Activated naive CD8-positive, alpha-beta T cell (primary cell): ENCODE results near the gene S100A3.

Experiments used
- H3K27ac Mint-ChIP-seq: one replicate; pipeline ENCODE4 v1.8.0; 2021; ENCODE audit warnings: mixed read lengths
- H3K27me3 Mint-ChIP-seq: one replicate; pipeline ENCODE4 v1.8.0; 2021; ENCODE audit warnings: mixed read lengths
- H3K36me3 Mint-ChIP-seq: one replicate; pipeline ENCODE4 v1.8.0; 2021; ENCODE audit warnings: mixed read lengths
- H3K4me1 Mint-ChIP-seq: one replicate; pipeline ENCODE4 v1.8.0; 2021; ENCODE audit warnings: low read depth, mixed read lengths
- H3K4me3 Mint-ChIP-seq: one replicate; pipeline ENCODE4 v1.8.0; 2021; ENCODE audit warnings: mild to moderate bottlenecking, mixed read lengths
- H3K9me3 Mint-ChIP-seq: one replicate; pipeline ENCODE4 v1.8.0; 2021; ENCODE audit warnings: low read depth, mixed read lengths

The S100A3 gene

DNA sequence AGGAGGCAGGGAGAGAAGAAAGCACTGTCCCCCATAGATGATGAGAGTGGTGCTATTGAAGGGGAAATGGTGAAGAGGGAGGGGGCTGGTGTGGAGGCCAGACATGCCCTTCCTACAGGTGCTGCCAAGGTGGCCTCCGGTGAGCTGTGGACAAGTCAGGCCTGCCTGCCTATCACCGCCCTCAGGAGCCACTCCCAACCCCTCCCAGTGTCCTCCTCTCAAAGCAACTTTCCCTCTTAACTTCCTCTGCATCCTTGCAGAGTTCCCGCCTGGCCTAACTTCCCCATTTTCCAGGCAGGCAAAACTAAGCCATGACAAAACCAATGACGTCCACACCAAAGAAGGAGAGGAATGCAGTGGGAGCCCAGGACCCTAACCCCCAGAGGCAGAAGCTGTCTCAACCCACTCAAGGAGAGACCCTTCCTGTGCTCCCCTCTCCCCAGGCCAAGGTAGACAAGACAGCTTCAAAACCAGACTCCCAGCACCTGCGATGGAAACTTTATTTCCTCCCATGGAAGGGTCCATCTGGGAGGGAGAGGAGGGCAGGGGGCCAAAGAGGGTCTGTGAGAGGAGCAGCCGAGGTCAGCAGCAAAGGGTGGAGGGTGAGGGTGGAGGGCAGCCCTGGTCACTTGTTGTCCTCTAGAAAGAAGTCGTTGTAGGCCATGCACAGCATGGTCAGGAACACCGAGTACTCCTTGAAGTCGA, 12.2 kb downstream of the S100A3 start:
- Mint-ChIP-seq H3K4me3 (peak overlapping the region; percentile 96), H3K4me1 (peaks cover 83% of the 10 kb centered on the region), H3K36me3 (peaks cover 2% of the 10 kb centered on the region), H3K27ac (peak overlapping the region; percentile 99), H3K9me3 (no peaks in the 10 kb centered on the region), H3K27me3 (no peaks in the 10 kb centered on the region)

DNA sequence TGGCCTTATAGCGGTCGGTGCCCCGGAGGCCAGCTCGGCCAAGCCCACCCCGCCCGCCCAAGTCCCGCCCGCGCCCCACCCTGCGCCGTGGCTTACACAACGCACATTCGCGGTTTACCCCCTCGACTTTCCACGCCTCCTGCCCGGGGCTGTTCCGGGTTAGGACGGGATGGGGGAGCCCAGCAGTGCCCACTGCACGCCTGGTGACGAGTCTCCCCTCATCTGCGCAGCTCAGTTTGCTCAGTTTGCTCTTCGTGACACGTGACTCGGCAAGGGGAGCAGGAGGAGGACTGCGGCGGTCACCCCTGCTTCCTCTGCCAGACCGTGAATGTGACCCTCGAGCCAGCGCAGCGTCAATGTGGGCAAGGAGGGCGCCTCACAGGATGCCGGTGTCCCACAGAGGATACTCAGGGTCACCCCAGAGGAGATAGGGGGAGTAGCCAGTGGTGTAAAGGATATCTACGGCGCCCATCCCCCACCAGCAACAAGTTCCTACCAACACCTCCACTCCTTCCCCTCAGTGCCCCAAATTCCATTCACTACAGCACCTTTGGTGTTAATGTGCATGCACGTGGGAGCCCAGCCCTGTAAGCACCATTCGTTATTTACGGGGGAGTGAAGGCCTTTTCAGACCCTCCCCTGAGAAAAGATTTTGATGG, 12.9 kb downstream of the S100A3 start:
- Mint-ChIP-seq H3K9me3 (no peaks in the 10 kb centered on the region), H3K36me3 (peaks cover 2% of the 10 kb centered on the region), H3K27me3 (no peaks in the 10 kb centered on the region), H3K27ac (peak overlapping the region; percentile 99), H3K4me1 (peaks cover 83% of the 10 kb centered on the region), H3K4me3 (peak overlapping the region; percentile 96)

DNA sequence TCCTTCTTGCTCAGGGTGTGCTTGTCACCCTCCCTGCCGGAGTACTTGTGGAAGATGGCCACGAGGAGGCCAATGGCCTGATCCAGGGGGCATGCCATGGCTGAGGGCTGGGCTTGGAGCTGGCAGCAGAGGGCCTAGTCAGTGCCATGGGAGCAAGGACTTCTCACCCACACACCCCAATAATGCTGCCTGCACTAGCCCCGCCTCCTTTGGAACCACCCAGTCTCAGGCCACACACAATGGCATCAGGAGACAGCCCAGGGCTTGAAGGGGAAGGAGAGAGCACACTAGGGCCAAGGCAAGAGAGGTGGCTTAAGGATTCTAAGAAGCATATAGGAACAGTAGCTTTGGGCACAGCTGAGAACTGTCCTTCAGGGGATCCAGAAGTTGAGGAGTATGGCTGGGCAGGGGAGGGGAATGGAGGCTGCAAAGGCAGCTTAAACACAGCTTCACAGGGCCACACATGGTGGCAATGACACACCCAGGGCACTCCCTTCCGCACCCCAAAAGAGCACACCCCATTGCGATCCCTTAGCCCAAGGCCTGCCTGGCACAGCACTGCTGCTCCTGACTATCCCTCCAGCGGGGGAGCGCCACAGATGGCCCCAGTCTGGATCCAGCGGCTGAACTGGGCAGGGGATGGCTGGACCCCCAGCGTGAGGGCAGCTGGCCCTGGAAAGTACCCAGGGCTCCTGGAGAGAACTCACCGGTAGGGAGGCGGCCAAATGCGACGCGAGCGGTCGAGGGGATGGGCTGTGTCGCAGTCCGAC, 13.6 kb downstream of the S100A3 start, which contains the start of gene S100A6:
Gene S100A6 (minus strand): TSS at position 750 of the 770 bp plus-strand sequence. CDS start 652 bp downstream, at position 98.
- H3K27ac Mint-ChIP-seq: peak within 1 kb of the TSS; percentile 99
- no peaks in the 10 kb centered on the region for H3K9me3 Mint-ChIP-seq
- H3K27me3 Mint-ChIP-seq: no peaks in the 10 kb centered on the region
- H3K36me3 Mint-ChIP-seq: peaks cover 2% of the 10 kb centered on the region
- H3K4me1 Mint-ChIP-seq: peaks cover 83% of the 10 kb centered on the region
- H3K4me3 Mint-ChIP-seq: peak within 1 kb of the TSS; percentile 96

DNA sequence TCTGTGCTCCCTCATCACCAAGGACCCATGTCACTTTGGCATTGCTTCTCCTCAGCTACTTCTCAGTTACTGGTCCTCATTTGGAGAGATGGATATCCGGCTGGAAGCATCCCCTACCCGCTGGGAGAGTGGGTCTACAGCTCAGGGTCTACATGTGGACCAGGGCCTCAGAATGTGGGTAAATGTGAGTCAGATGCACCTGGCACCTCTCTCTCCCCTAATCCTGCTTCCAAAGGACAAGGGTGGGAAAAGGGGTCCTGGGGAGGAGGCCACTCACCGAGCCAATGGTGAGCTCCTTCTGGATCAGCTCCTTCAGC, 14.2 kb downstream of the S100A3 start:
- Mint-ChIP-seq H3K27me3 (no peaks in the 10 kb centered on the region), H3K9me3 (no peaks in the 10 kb centered on the region), H3K36me3 (peaks cover 2% of the 10 kb centered on the region), H3K4me3 (peak overlapping the region; percentile 93), H3K27ac (peak overlapping the region; percentile 93), H3K4me1 (peaks cover 79% of the 10 kb centered on the region)

DNA sequence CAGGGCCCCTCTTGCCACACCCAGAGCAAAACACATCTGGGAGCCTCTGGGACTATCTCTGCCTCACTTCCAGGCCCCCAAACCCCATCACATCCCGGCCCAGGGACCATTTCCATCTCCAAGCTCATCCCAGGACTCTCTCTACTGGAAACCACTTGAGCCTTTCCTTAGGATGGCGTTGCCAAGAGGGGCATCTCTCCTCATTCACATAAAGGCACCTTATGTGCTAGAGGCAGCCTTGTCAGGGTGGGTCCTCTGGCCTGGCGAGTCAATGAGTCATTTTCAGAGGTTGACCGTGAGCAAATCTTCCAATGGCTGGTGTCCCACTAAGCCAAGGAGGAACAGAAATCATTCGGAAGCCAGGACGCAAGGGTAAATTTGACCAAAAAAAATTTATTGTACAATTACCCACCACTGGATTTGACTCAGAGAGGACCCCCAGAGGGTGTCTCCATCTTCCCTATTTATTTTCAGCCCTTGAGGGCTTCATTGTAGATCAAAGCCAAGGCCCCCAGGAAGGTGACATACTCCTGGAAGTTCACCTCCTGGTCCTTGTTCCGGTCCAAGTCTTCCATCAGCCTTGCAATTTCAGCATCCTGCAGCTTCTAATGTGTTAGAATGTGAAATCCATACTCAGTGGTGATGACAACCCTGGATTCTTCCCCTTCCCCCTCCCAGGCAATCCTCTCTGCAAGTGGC, 14.7 kb downstream of the S100A3 start:
- no peaks in the 10 kb centered on the region for H3K27me3 Mint-ChIP-seq
- H3K4me3 Mint-ChIP-seq: peak overlapping the region; percentile 93
- H3K4me1 Mint-ChIP-seq: peaks cover 73% of the 10 kb centered on the region
- H3K27ac Mint-ChIP-seq: peak overlapping the region; percentile 95
- H3K36me3 Mint-ChIP-seq: no peaks in the 10 kb centered on the region
- no peaks in the 10 kb centered on the region for H3K9me3 Mint-ChIP-seq

DNA sequence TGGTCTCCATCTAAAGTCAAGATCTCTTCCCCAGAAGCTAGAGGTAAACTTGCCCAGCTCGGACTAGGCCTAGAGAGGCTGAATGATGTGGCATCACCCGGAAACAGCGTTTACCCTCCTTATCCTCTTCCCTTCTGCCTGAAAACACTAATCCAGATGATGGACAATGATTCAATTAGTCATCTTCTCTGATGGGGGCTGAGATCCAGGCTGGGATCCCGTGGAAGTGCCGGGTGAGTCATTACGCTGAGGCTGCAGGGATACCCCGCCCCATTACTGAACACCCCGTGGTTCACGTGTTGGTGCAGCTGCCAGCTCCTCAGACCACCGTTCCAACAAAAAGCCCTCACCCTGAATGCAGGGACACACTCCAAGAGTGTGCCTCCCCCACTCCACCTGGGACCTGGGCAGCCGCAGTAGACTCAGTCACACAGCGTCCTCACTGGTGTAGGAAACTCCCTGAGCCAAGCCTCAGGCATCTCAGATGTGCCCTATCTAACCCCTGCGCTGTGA, 15.3 kb downstream of the S100A3 start:
- peak overlapping the region; percentile 95 for H3K27ac Mint-ChIP-seq
- no peaks in the 10 kb centered on the region for H3K27me3 Mint-ChIP-seq
- H3K9me3 Mint-ChIP-seq: no peaks in the 10 kb centered on the region
- peak overlapping the region; percentile 93 for H3K4me3 Mint-ChIP-seq
- no peaks in the 10 kb centered on the region for H3K36me3 Mint-ChIP-seq
- H3K4me1 Mint-ChIP-seq: peaks cover 73% of the 10 kb centered on the region

DNA sequence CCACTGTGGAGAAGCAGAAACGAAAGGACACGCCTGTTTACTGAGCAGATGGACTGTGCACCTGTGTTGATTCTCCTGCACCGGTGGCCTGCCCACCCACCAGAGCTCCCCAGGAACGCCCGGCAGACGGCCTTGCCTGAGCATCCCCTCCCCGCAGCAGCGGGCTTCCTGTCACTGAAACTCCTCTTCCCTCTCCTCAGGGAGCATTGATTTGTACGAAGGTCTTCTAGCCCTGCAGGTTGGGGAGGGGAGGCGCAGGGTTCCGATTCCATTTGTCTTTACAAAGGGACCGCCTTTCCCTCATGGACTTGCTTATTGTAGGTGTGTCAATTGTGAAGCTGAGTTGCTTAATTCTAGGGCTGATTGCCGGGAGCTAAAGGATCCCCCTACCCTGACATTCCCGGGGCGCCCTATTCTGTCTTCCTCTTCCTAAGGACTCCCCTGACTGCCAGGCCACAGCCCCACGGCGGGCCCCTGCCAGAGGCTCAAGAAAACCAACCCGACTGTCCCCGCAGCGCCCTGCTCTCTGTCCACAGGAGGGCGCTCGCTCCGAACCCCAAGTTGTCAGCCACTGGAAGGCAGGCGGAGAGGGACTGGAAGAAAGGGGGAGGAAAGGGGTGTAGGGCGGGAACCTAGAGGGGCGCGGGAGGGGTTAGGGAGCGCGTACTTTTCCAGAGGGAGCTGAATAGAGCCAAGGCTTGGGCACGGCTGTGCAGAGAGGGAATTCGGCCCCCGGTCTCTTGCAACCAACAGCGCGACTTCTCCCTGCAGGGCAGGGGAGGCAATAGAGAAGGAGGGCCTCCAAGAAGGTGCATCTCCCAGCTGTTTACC, 16.1 kb downstream of the S100A3 start:
- Mint-ChIP-seq H3K4me3 (peak overlapping the region; percentile 93), H3K9me3 (no peaks in the 10 kb centered on the region), H3K27ac (peak overlapping the region; percentile 95), H3K36me3 (no peaks in the 10 kb centered on the region), H3K4me1 (peaks cover 67% of the 10 kb centered on the region), H3K27me3 (no peaks in the 10 kb centered on the region)

DNA sequence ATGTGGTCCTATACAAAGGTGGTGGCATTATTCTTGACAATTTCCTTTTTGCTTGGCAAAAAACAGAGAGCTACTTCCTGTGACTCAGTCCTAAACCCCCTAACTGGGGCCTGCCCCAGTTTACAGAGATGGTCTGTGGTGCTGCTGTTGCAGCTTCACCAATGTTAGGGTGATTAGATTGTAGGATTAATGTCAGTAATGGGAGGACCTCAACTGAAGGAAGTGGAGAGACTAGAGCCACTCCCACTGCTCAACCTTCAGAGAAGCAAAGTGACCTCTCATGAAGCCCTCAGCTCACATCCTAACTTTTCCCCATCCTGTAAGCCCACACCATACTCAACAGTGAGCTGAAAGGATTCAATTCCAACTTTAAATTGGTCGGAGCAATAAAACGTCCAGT, 16.9 kb downstream of the S100A3 start:
- no peaks in the 10 kb centered on the region for H3K27me3 Mint-ChIP-seq
- H3K36me3 Mint-ChIP-seq: no peaks in the 10 kb centered on the region
- no peaks in the 10 kb centered on the region for H3K9me3 Mint-ChIP-seq
- H3K4me1 Mint-ChIP-seq: peaks cover 62% of the 10 kb centered on the region
- H3K4me3 Mint-ChIP-seq: peak overlapping the region; percentile 93
- H3K27ac Mint-ChIP-seq: peak overlapping the region; percentile 95

DNA sequence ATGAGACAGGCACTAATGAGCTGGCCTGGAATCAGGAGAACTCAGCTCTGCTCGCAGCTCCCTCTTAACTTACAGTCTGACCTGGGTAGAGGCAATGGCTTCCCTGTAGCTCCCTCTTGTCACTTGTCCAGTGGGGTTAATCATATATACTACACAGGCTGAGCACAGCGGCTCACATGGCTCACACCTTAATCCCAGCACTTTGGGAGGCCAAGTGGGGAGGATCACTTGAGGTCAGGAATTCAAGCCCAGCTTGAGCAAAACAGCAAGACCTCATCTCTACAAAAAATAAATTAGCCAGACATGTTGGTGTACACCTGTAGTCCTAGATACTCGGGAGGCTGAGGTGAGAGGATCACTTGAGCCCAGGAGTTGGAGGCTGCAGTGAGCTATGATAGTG, 17.4 kb downstream of the S100A3 start:
- Mint-ChIP-seq H3K4me3 (no peak overlapping the region), H3K9me3 (no peaks in the 10 kb centered on the region), H3K4me1 (peaks cover 58% of the 10 kb centered on the region), H3K27ac (peak overlapping the region; percentile 95), H3K27me3 (no peaks in the 10 kb centered on the region), H3K36me3 (no peaks in the 10 kb centered on the region)

DNA sequence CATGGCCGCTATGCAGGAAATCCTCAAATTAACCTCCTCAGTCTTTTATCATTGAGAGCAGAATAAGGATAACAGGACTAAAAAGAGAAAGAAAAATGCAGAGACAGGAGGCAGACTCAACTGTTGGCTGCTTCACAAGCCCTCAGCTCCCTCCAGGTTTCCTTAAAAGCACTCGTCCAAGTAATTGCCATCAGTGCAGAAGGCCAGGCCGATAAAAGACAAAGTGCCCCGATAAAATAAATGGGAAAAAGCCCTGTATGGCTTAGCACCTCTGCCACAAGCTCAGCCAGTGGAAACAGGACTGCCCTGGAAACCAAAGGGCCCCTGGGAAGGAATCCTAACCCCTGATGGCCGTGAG, 21.4 kb downstream of the S100A3 start:
- H3K36me3 Mint-ChIP-seq: no peaks in the 10 kb centered on the region
- no peaks in the 10 kb centered on the region for H3K9me3 Mint-ChIP-seq
- H3K27me3 Mint-ChIP-seq: no peaks in the 10 kb centered on the region
- no peak overlapping the region for H3K27ac Mint-ChIP-seq
- H3K4me3 Mint-ChIP-seq: no peak overlapping the region
- peaks cover 28% of the 10 kb centered on the region for H3K4me1 Mint-ChIP-seq

DNA sequence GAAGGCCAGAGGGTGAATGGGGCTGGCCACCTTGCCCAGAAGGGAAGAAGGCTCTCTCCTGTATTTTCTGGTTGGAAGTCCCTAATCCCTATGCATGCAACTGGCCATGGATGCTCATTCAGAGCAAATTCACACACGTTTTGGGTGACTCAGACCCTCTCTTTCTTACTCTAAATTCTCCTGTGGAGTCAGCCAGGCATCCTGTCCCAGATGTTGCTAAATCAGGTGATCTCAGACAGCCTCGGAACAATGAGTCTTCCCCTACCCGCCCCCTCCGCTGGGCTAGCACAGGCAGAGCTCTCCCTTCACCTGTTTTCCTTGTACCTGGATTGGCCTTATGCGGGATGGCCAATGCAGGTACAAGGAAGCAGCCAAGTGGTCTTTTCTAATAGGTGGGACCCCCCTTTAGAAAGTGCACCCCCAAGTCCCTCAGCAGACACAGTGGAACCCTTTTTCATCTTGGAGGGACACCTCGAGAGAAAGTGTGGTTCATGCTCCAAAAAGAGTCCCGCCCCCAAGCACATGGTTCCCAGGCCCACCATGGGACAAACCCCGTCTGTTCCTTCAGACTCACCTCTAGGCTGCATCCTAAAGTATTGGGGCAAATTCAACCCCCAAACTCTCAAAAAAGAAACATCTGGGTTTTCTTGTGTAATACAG, 21.9 kb downstream of the S100A3 start:
- peaks cover 27% of the 10 kb centered on the region for H3K4me1 Mint-ChIP-seq
- H3K36me3 Mint-ChIP-seq: no peaks in the 10 kb centered on the region
- H3K27ac Mint-ChIP-seq: no peak overlapping the region
- H3K9me3 Mint-ChIP-seq: no peaks in the 10 kb centered on the region
- H3K4me3 Mint-ChIP-seq: no peak overlapping the region
- no peaks in the 10 kb centered on the region for H3K27me3 Mint-ChIP-seq

DNA sequence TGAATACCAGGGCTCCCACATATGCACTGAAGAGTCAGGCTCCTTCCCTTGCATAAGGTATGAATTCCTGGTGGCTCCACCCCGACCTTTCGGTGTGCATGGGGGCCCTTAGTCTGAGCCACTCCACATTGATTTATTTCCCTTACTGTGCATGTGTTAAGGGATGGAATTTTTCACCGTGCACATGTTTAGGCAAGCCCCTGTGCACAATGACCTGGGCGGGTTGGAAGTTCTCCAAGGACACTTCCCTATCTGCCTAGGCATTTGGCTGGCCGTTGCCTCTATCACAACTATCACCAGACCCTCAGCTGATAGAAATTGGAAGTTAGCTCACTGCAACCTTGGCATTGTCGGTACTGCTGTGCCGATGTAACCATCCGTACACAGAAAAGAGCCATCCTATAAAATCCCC, 22.9 kb downstream of the S100A3 start:
- H3K9me3 Mint-ChIP-seq: no peaks in the 10 kb centered on the region
- no peak overlapping the region for H3K4me3 Mint-ChIP-seq
- no peak overlapping the region for H3K27ac Mint-ChIP-seq
- peaks cover 18% of the 10 kb centered on the region for H3K4me1 Mint-ChIP-seq
- no peaks in the 10 kb centered on the region for H3K27me3 Mint-ChIP-seq
- no peaks in the 10 kb centered on the region for H3K36me3 Mint-ChIP-seq

DNA sequence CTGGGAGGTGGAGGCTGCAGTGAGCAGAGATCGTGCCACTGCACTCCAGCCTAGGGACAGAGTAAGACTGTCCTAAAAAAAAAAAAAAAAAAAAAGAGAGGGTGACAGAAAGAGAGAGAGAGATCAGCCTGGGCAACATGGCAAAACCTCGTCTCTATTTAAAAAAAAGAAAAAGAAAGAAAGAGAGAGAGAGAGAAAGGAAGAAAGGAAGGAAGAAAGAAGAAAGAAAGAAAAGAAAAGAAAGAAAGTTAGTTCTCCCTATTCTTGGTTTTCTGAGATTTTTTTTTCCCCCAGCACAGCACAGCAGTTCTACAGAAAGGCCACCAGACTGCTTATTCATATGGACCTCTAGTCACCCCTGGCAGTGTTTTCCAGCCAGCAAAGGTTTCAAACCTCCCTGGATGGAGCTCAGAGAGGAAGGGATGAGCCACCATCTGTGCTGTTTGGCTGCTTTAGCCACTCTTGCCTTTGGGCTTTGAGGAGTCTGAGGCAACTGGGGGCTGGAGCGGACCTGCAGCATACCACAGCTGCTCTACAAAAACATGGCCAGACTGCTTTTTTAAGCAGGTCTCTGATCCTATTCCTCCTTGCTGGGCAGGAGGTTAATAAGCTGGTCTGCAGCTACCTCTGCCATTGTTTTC, 23.9 kb downstream of the S100A3 start:
- Mint-ChIP-seq H3K27me3 (no peaks in the 10 kb centered on the region), H3K4me1 (peaks cover 9% of the 10 kb centered on the region), H3K4me3 (no peak overlapping the region), H3K9me3 (no peaks in the 10 kb centered on the region), H3K27ac (no peak overlapping the region), H3K36me3 (no peaks in the 10 kb centered on the region)
